ENCODE results near the gene SPDYE5. TPM values are rescaled to one million over a fixed set of nuclear protein-coding genes. Genes with fewer than 3 reads are reported as not detected.
"Not testable (repeated sequence)": the region's sequence is repeated elsewhere in the genome, so short reads cannot be mapped to it uniquely, and the experiment has no call there.

SPDYE5 gene
- total and polyA plus RNA-seq, 10 of the 15 experiments (the other 5 are each of a cell fraction or from before 2014, with no cell fraction given), result 0.07 to 2.7 (median 1.4) TPM; not detected in 6

DNA sequence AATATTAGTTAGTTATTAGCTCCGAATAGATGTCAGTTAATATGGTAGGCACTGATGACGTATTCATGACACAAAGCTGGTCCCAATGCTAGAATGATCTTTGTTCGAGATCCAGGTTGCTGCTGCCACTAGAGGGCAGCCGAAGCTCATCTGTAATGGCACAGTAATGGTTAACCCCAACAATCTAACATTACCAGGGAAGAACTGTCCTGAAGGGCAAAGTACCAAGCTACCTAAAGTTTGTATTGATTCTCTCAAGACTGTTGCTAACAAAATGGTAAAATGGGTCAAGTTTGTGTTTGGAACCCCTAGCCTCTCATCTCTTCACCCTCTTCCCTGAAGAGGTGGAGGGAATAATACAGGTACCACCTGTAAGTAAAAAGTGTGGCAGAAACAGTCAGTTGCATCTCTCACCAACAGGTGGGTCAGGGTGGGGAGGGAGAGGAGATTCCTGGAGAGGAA is 39.6 kb upstream of the SPDYE5 start:
- H3K4me3 ChIP-seq; H3K9me3 ChIP-seq (replicated peaks; ENCODE audit: control insufficient read depth, insufficient read depth, low read length); H3K4me2 ChIP-seq (ENCODE audit: control insufficient read depth, insufficient read depth); POLR2A ChIA-PET; H4K20me1 ChIP-seq (ENCODE audit: control insufficient read depth, insufficient read depth); in situ Hi-C loops (cut with MboI); H3K79me2 ChIP-seq (ENCODE audit: control insufficient read depth, insufficient read depth, low read length); BruUV-seq (replicated peaks); H3K27ac ChIP-seq (ENCODE audit: control insufficient read depth, insufficient read depth); H2AFZ ChIP-seq (ENCODE audit: control insufficient read depth, low read depth, low read length); H3K9ac ChIP-seq (ENCODE audit: control insufficient read depth, insufficient read depth, low read length); DNase-seq (ENCODE audit: low read depth, low spot score); H3K36me3 ChIP-seq (ENCODE audit: control insufficient read depth in 2 of 2, insufficient read depth in 2 of 2, low read length in 1 of 2); SMC1A ChIA-PET (ENCODE audit: uncharacterized antibody, unreplicated experiment); H3K27me3 ChIP-seq (replicated peaks in 1 of 2; ENCODE audit: control insufficient read depth in 2 of 2, insufficient read depth in 2 of 2, low read length in 1 of 2); intact Hi-C loops (cut with micrococcal nuclease; ENCODE audit: unreplicated experiment); H3K4me1 ChIP-seq (ENCODE audit: control insufficient read depth, insufficient read depth, low read length): not testable (repeated sequence)
- peak; percentile 7 for FAIRE-seq
- ChIA-PET RAD21 (ENCODE audit: unreplicated experiment) (interaction anchor here (1.6 kb wide), 1 partner anchor 310 kb away, joined by 3 read pairs; no protein-coding TSS in a partner anchor), CTCF (interaction anchor here (1.4 kb wide), 1 partner anchor 306 kb away, joined by 4 read pairs; no protein-coding TSS in a partner anchor)
- TF ChIP-seq RAD21 (IDR thresholded peaks at IDR 0.05; ENCODE audit: insufficient read depth, low read depth, low read length), result peak; percentile 35; the same call in 1 of the 2 replicates
- TF ChIP-seq, protein P1, sequence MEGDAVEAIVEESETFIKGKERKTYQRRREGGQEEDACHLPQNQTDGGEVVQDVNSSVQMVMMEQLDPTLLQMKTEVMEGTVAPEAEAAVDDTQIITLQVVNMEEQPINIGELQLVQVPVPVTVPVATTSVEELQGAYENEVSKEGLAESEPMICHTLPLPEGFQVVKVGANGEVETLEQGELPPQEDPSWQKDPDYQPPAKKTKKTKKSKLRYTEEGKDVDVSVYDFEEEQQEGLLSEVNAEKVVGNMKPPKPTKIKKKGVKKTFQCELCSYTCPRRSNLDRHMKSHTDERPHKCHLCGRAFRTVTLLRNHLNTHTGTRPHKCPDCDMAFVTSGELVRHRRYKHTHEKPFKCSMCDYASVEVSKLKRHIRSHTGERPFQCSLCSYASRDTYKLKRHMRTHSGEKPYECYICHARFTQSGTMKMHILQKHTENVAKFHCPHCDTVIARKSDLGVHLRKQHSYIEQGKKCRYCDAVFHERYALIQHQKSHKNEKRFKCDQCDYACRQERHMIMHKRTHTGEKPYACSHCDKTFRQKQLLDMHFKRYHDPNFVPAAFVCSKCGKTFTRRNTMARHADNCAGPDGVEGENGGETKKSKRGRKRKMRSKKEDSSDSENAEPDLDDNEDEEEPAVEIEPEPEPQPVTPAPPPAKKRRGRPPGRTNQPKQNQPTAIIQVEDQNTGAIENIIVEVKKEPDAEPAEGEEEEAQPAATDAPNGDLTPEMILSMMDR (IDR thresholded peaks at IDR 0.05 in 2 of 3, conservative IDR thresholded peaks at IDR 0.05 in 1 of 3; ENCODE audit: control insufficient read depth in 2 of 3, extremely low read depth in 1 of 3, insufficient read depth in 1 of 3, low read depth in 3 of 3, low read length in 3 of 3), result peak in 2 of 3 experiments; percentile 2 to 38; a peak in 2 of 6 replicates
- peak; percentile 99 for ATAC-seq
- WGBS (ENCODE audit: insufficient coverage, insufficient replicate concordance, low lambda C conversion rate, missing lambda C conversion rate), result 3% methylated on average over 3 of the region's 4 CpGs

DNA sequence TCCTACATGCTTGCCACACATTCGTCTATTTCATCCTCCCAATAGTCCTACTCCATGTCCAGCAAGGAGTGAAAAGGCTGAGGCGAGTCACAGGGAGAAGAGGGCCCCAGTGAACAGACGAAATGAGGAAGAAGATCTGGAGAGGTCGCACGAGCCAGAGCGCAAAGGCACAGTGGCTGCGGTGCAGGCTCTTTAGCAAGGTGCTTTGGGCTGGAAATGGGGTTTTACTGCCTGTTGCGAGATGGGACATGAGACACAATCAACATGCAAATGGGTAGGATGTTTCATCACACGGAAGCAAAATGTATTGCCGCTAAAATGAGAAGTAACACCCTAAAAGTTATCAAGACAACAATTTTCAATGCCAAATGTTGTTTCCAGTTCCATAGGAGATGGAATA is 35.7 kb upstream of the SPDYE5 start:
- POLR2A ChIA-PET, result not testable (repeated sequence)

DNA sequence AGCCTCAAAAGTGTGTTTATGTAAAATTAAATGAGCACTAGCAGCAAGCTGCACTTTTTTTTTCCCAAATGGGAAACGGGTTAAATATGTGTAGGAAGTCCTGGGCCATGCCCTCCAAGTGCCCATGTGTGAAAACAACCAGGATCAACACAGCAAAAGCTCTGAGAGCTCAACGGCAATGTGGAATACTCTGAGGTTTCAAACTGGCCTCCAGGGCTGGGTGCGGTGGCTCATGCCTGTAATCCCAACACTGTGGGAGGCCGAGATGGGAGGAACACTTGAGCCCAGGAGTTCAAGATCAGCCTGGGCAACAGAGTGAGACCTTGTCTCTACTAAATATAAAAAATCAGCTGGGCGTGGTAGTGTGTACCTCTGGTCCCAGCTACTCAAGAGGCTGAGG is 34.1 kb upstream of the SPDYE5 start:
- CTCF ChIA-PET; BruUV-seq (replicated peaks); H4K20me1 ChIP-seq (ENCODE audit: control insufficient read depth, insufficient read depth); H3K4me2 ChIP-seq (ENCODE audit: control insufficient read depth, insufficient read depth); POLR2A ChIA-PET; SMC1A ChIA-PET (ENCODE audit: uncharacterized antibody, unreplicated experiment); H3K27ac ChIP-seq (ENCODE audit: control insufficient read depth, insufficient read depth); H3K4me3 ChIP-seq; ATAC-seq; H3K79me2 ChIP-seq (ENCODE audit: control insufficient read depth, insufficient read depth, low read length); H3K27me3 ChIP-seq (replicated peaks in 1 of 2; ENCODE audit: control insufficient read depth in 2 of 2, insufficient read depth in 2 of 2, low read length in 1 of 2); RAD21 ChIA-PET (ENCODE audit: unreplicated experiment); in situ Hi-C loops (cut with MboI); H3K9me3 ChIP-seq (replicated peaks; ENCODE audit: control insufficient read depth, insufficient read depth, low read length); H3K4me1 ChIP-seq (ENCODE audit: control insufficient read depth, insufficient read depth, low read length); DNase-seq (ENCODE audit: low read depth, low spot score); H3K36me3 ChIP-seq (ENCODE audit: control insufficient read depth in 2 of 2, insufficient read depth in 2 of 2, low read length in 1 of 2); intact Hi-C loops (cut with micrococcal nuclease; ENCODE audit: unreplicated experiment); H3K9ac ChIP-seq (ENCODE audit: control insufficient read depth, insufficient read depth, low read length); H2AFZ ChIP-seq (ENCODE audit: control insufficient read depth, low read depth, low read length); FAIRE-seq: not testable (repeated sequence)
- 100% methylated on average over 1 of the region's 5 CpGs for WGBS (ENCODE audit: insufficient coverage, insufficient replicate concordance, low lambda C conversion rate, missing lambda C conversion rate)

More for the DNA sequence above, 35.7 kb upstream of the SPDYE5 start:
- ATAC-seq; H3K4me1 ChIP-seq (ENCODE audit: control insufficient read depth, insufficient read depth, low read length); H4K20me1 ChIP-seq (ENCODE audit: control insufficient read depth, insufficient read depth); H3K9ac ChIP-seq (ENCODE audit: control insufficient read depth, insufficient read depth, low read length); RAD21 ChIA-PET (ENCODE audit: unreplicated experiment); BruUV-seq (replicated peaks); H3K9me3 ChIP-seq (replicated peaks; ENCODE audit: control insufficient read depth, insufficient read depth, low read length); H3K4me3 ChIP-seq; CTCF ChIA-PET; H3K79me2 ChIP-seq (ENCODE audit: control insufficient read depth, insufficient read depth, low read length); in situ Hi-C loops (cut with MboI); H3K4me2 ChIP-seq (ENCODE audit: control insufficient read depth, insufficient read depth); DNase-seq (ENCODE audit: low read depth, low spot score); FAIRE-seq; intact Hi-C loops (cut with micrococcal nuclease; ENCODE audit: unreplicated experiment); SMC1A ChIA-PET (ENCODE audit: uncharacterized antibody, unreplicated experiment); H2AFZ ChIP-seq (ENCODE audit: control insufficient read depth, low read depth, low read length); H3K36me3 ChIP-seq (ENCODE audit: control insufficient read depth in 2 of 2, insufficient read depth in 2 of 2, low read length in 1 of 2); H3K27me3 ChIP-seq (replicated peaks in 1 of 2; ENCODE audit: control insufficient read depth in 2 of 2, insufficient read depth in 2 of 2, low read length in 1 of 2); H3K27ac ChIP-seq (ENCODE audit: control insufficient read depth, insufficient read depth): not testable (repeated sequence)
- WGBS (ENCODE audit: insufficient coverage, insufficient replicate concordance, low lambda C conversion rate, missing lambda C conversion rate), result 86% methylated on average over 5 of the region's 10 CpGs
